Gastrocnemius medialis (tissue), 4 donors: ENCODE results near the gene DDX24. TPM values are rescaled to one million over a fixed set of nuclear protein-coding genes. Genes with fewer than 3 reads are reported as not detected.

ENCODE experiments used
- ATAC-seq, 2 donors: fragments of 150-250 bp; one replicate each; pipeline ENCODE4 v1.9.1; 2016
- DNase-seq, 2 donors: peaks; one replicate each; pipeline ENCODE4 v3.0.0-alpha.2; 2019
- H3K27ac ChIP-seq, 4 donors: fragments of 200-600 bp; sonication (generic); 1 replicate in 1 of 4; 2 replicates in 3 of 4; pipeline ENCODE4 v1.5.1; 2016 to 2018; ENCODE audit warnings: mild to moderate bottlenecking in 2 of 4, moderate library complexity in 1 of 4
- H3K27me3 ChIP-seq, 3 donors: fragments of 200-600 bp; sonication (generic) in 2 of 3; 1 replicate in 1 of 3; 2 replicates in 2 of 3; pipeline versions ENCODE4 v1.5.1 to v1.6.0; 2016 to 2019; ENCODE audit warnings: mild to moderate bottlenecking in 1 of 3, moderate library complexity in 1 of 3
- H3K36me3 ChIP-seq, 2 donors: fragments of 200-600 bp; sonication (generic) in 1 of 2; one replicate each; pipeline ENCODE4 v1.5.1; 2017 to 2018
- H3K4me1 ChIP-seq, 2 donors: fragments of 200-600 bp; sonication (generic) in 1 of 2; one replicate each; pipeline ENCODE4 v1.5.1; 2016 to 2017; ENCODE audit warnings: mild to moderate bottlenecking in 2 of 2
- H3K4me3 ChIP-seq, 4 donors: fragments of 200-600 bp; sonication (generic) in 3 of 4; 1 replicate in 1 of 4; 2 replicates in 3 of 4; pipeline ENCODE4 v1.5.1; 2016 to 2019; ENCODE audit warnings: mild to moderate bottlenecking in 2 of 4
- H3K9me3 ChIP-seq, 3 donors: fragments of 200-600 bp; sonication (generic) in 2 of 3; 1 replicate in 1 of 3; 2 replicates in 2 of 3; pipeline ENCODE4 v1.5.1; 2016 to 2019
- POLR2A ChIP-seq, 2 donors: fragments of 450-650 bp; IDR thresholded peaks; one replicate each; pipeline ENCODE4 v1.6.1; 2017; ENCODE audit warnings: antibody characterized with exemption in 2 of 2, mild to moderate bottlenecking in 2 of 2, moderate library complexity in 2 of 2
- in situ Hi-C, 4 donors: fragments of 200-750 bp; cut with MboI; loops; one replicate each; pipeline versions ENCODE4 v1.15.0 to v1.8.0; 2017; ENCODE audit warnings: low sequenced_read_pairs in 4 of 4
- intact Hi-C: fragments of 100-400 bp; cut with DNase I; formaldehyde crosslinking; loops from one replicate; pipeline ENCODE4 v1.15.1; 2023; ENCODE audit warnings: low total_unique reads
- total RNA-seq, 4 donors: library from RNA; depleted of rRNA; stranded (reverse); fragments of >200 nt; gene quantifications; one replicate each; pipeline versions ENCODE4 v1.1.0 to v1.2.3, GENCODE V29; 2016
- TF ChIP-seq, protein P1 (sequence below), 5 experiments: fragments of 450-650 bp in 3 of 5; fragments of 200-600 bp in 2 of 5; sonication (generic) in 2 of 5; IDR thresholded peaks in 4 of 5; conservative IDR thresholded peaks in 1 of 5; 1 replicate in 4 of 5; 2 replicates in 1 of 5; pipeline ENCODE4 v1.5.1; 2016 to 2019; ENCODE audit warnings: antibody characterized with exemption in 5 of 5, mild to moderate bottlenecking in 3 of 5, moderate library complexity in 3 of 5

DDX24 gene
- total RNA-seq, 4 donors from 2014 or later = 106 to 200 (median 128) TPM

GRCh38 chr14:94113490-94113889 lies 32.5 kb upstream of the DDX24 start:
- H3K4me3 ChIP-seq = peak overlapping the region in 1 of 4 donors; percentile 61
- in situ Hi-C loops (no loop called here), intact Hi-C loops (no loop called here)
- H3K36me3 ChIP-seq = no peaks in the 10 kb centered on the region
- TF ChIP-seq POLR2A (IDR thresholded peaks at IDR 0.05) = no peak
- TF ChIP-seq, protein P1, sequence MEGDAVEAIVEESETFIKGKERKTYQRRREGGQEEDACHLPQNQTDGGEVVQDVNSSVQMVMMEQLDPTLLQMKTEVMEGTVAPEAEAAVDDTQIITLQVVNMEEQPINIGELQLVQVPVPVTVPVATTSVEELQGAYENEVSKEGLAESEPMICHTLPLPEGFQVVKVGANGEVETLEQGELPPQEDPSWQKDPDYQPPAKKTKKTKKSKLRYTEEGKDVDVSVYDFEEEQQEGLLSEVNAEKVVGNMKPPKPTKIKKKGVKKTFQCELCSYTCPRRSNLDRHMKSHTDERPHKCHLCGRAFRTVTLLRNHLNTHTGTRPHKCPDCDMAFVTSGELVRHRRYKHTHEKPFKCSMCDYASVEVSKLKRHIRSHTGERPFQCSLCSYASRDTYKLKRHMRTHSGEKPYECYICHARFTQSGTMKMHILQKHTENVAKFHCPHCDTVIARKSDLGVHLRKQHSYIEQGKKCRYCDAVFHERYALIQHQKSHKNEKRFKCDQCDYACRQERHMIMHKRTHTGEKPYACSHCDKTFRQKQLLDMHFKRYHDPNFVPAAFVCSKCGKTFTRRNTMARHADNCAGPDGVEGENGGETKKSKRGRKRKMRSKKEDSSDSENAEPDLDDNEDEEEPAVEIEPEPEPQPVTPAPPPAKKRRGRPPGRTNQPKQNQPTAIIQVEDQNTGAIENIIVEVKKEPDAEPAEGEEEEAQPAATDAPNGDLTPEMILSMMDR (IDR thresholded peaks at IDR 0.05 in 4 of 5, conservative IDR thresholded peaks at IDR 0.05 in 1 of 5) = no peak
- H3K27ac ChIP-seq = peak overlapping the region; percentile 56 to 85 (median 80)
- no peaks in the 10 kb centered on the region for H3K9me3 ChIP-seq
- H3K27me3 ChIP-seq = no peaks in the 10 kb centered on the region
- ATAC-seq = no peak
- peaks cover 0 to 3% of the 10 kb centered on the region in 2 donors for H3K4me1 ChIP-seq
- no peak for DNase-seq

GRCh38 chr14:94113073-94113472 lies 32.1 kb upstream of the DDX24 start:
- intact Hi-C loops (no loop called here), in situ Hi-C loops (no loop called here)
- Histone ChIP-seq H3K27ac (peak overlapping the region; percentile 56 to 85 (median 80)), H3K4me3 (peak overlapping the region in 3 of 4 donors; percentile 37 to 61 (median 43)), H3K9me3 (no peaks in the 10 kb centered on the region), H3K36me3 (no peaks in the 10 kb centered on the region), H3K27me3 (no peaks in the 10 kb centered on the region), H3K4me1 (peaks cover 0 to 3% of the 10 kb centered on the region in 2 donors)
- no peak for DNase-seq
- no peak for ATAC-seq
- TF ChIP-seq, protein P1 (IDR thresholded peaks at IDR 0.05 in 4 of 5, conservative IDR thresholded peaks at IDR 0.05 in 1 of 5) = no peak
- TF ChIP-seq POLR2A (IDR thresholded peaks at IDR 0.05) = no peak

- TF ChIP-seq, protein P1 (IDR thresholded peaks at IDR 0.05 in 4 of 5, conservative IDR thresholded peaks at IDR 0.05 in 1 of 5) = no peak
- no peak for TF ChIP-seq POLR2A (IDR thresholded peaks at IDR 0.05)
- H3K27ac ChIP-seq = peak overlapping the region; percentile 68 to 85 (median 80)
- intact Hi-C loops (no loop called here), in situ Hi-C loops (no loop called here)
- peak overlapping the region; percentile 37 to 61 (median 42) for H3K4me3 ChIP-seq
- H3K4me1 ChIP-seq = peaks cover 0 to 3% of the 10 kb centered on the region in 2 donors
- no peaks in the 10 kb centered on the region for H3K36me3 ChIP-seq
- no peaks in the 10 kb centered on the region for H3K27me3 ChIP-seq
- H3K9me3 ChIP-seq = no peaks in the 10 kb centered on the region
- DNase-seq = no peak
- no peak for ATAC-seq
Observed at GRCh38 chr14:94112513-94113063, 31.6 kb upstream of the DDX24 start.

- ATAC-seq (no peak), DNase-seq (no peak)
- no peaks in the 10 kb centered on the region for H3K27me3 ChIP-seq
- in situ Hi-C loops (no loop called here), intact Hi-C loops (no loop called here)
- H3K9me3 ChIP-seq = no peaks in the 10 kb centered on the region
- no peaks in the 10 kb centered on the region for H3K36me3 ChIP-seq
- peak overlapping the region; percentile 37 to 61 (median 42) for H3K4me3 ChIP-seq
- peaks cover 0 to 3% of the 10 kb centered on the region in 2 donors for H3K4me1 ChIP-seq
- peak overlapping the region; percentile 68 to 85 (median 80) for H3K27ac ChIP-seq
- no peak for TF ChIP-seq POLR2A (IDR thresholded peaks at IDR 0.05)
- TF ChIP-seq, protein P1 (IDR thresholded peaks at IDR 0.05 in 4 of 5, conservative IDR thresholded peaks at IDR 0.05 in 1 of 5) = no peak
Observed at GRCh38 chr14:94111276-94112095, 30.5 kb upstream of the DDX24 start.
